Measurements from ENCODE around the gene ABHD1.

DNA sequence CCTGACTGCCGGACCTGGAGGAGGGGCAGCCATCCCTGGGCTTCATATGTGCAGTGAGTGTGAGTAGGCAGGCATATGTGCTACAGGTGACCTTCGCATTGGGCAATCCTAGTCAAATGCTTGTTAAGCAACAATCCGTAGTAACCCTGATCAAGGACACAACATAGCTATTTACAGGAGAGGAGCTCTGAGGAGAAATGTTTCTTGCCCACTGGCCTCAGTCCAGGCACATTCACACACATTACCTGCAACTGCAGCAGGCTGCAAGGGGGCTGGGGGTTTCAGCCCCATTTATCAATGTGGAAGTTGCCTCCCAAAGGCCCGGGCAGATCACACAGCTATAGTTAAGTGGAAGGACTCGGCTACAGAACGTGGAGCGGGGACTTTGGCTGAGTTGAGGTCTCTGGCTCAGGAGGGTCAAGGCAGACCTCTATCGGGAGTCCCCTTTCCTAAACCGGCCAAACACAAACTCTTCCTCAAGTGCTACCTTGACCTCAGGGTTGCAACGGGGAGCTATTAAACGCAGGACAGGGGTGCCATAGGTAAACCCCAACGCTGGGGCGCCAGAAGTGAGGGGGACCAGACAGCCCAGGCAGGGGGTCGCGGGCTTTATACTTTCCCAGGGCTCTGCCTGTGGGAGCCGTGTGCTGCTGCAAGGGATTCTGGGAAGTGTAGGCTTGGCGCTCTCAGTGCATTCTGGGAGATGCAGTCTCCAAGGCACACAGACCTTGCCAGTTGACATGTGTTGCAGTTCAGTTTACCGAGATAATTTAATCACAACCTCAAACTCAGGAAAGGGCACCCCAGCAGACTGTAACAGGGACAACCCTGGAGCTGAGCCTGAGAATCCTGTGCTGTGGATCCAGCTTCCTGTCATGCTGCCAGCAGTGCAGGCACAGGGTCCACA lies 27.6 kb upstream of the ABHD1 start:
- TF ChIP-seq, protein P1, sequence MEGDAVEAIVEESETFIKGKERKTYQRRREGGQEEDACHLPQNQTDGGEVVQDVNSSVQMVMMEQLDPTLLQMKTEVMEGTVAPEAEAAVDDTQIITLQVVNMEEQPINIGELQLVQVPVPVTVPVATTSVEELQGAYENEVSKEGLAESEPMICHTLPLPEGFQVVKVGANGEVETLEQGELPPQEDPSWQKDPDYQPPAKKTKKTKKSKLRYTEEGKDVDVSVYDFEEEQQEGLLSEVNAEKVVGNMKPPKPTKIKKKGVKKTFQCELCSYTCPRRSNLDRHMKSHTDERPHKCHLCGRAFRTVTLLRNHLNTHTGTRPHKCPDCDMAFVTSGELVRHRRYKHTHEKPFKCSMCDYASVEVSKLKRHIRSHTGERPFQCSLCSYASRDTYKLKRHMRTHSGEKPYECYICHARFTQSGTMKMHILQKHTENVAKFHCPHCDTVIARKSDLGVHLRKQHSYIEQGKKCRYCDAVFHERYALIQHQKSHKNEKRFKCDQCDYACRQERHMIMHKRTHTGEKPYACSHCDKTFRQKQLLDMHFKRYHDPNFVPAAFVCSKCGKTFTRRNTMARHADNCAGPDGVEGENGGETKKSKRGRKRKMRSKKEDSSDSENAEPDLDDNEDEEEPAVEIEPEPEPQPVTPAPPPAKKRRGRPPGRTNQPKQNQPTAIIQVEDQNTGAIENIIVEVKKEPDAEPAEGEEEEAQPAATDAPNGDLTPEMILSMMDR (IDR thresholded peaks at IDR 0.05; ENCODE audit: low read depth, low read length): no peak
- no peak for TF ChIP-seq EZH2phosphoT487 (IDR thresholded peaks at IDR 0.05; ENCODE audit: low read depth)

All from OCI-LY3 (cell line).